HEK293 (cell line): ENCODE data around the gene AXL.

Source experiments
- BCL11B ChIP-seq: fragments of 450-650 bp; formaldehyde crosslinking; IDR thresholded peaks from 2 replicates; pipeline ENCODE4 v1.5.1; 2016; ENCODE audit warnings: low read depth, missing biosample characterization, missing genetic modification characterization
- GLIS1 ChIP-seq: fragments of 450-650 bp; formaldehyde crosslinking; IDR thresholded peaks from 2 replicates; pipeline ENCODE4 v1.5.1; 2016; ENCODE audit warnings: missing biosample characterization, missing genetic modification characterization
- GLIS2 ChIP-seq: fragments of 450-650 bp; formaldehyde crosslinking; IDR thresholded peaks from 2 replicates; pipeline ENCODE4 v1.5.1; 2016; ENCODE audit warnings: missing biosample characterization, missing genetic modification characterization
- HOXC10 ChIP-seq: sonication (generic); formaldehyde crosslinking; IDR thresholded peaks from 2 replicates; pipeline ENCODE4 v1.8.1; 2023; ENCODE audit warnings: mild to moderate bottlenecking, missing genetic modification reagents
- IKZF3 ChIP-seq: fragments of 450-650 bp; IDR thresholded peaks from 2 replicates; pipeline ENCODE4 v1.5.0; 2018; ENCODE audit warnings: missing biosample characterization, mild to moderate bottlenecking, missing genetic modification characterization, moderate library complexity
- KLF16 ChIP-seq: fragments of 450-650 bp; formaldehyde crosslinking; IDR thresholded peaks from 2 replicates; pipeline ENCODE4 v1.5.1; 2017; ENCODE audit warnings: missing biosample characterization, missing genetic modification characterization
- KLF17 ChIP-seq: fragments of 450-650 bp; formaldehyde crosslinking; IDR thresholded peaks from 2 replicates; pipeline ENCODE4 v1.5.1; 2016; ENCODE audit warnings: missing biosample characterization, missing genetic modification characterization
- KLF9 ChIP-seq: fragments of 450-650 bp; formaldehyde crosslinking; IDR thresholded peaks from 2 replicates; pipeline ENCODE4 v1.5.1; 2016; ENCODE audit warnings: missing biosample characterization, missing genetic modification characterization, low read depth
- SP7 ChIP-seq: fragments of 450-650 bp; formaldehyde crosslinking; IDR thresholded peaks from 2 replicates; pipeline ENCODE4 v1.5.1; 2016; ENCODE audit warnings: missing biosample characterization, missing genetic modification characterization
- ZBTB1 ChIP-seq: fragments of 450-650 bp; formaldehyde crosslinking; IDR thresholded peaks from 2 replicates; pipeline ENCODE4 v1.5.1; 2016; ENCODE audit warnings: missing biosample characterization, missing genetic modification characterization
- ZBTB10 ChIP-seq: fragments of 450-650 bp; formaldehyde crosslinking; IDR thresholded peaks from 2 replicates; pipeline ENCODE4 v1.5.1; 2016; ENCODE audit warnings: missing biosample characterization, missing genetic modification characterization
- ZBTB26 ChIP-seq: fragments of 450-650 bp; formaldehyde crosslinking; optimal IDR thresholded peaks from 2 replicates; pipeline ENCODE3; 2016; ENCODE audit warnings: missing biosample characterization, mild to moderate bottlenecking, missing genetic modification characterization
- ZBTB7A ChIP-seq: fragments of 450-650 bp; formaldehyde crosslinking; IDR thresholded peaks from 2 replicates; pipeline ENCODE4 v1.5.1; 2016; ENCODE audit warnings: low read depth, missing biosample characterization, missing genetic modification characterization
- ZBTB8A ChIP-seq: fragments of 450-650 bp; formaldehyde crosslinking; IDR thresholded peaks from 2 replicates; pipeline ENCODE4 v1.5.1; 2016; ENCODE audit warnings: missing biosample characterization, missing genetic modification characterization
- ZNF10 ChIP-seq: fragments of 450-650 bp; formaldehyde crosslinking; IDR thresholded peaks from 2 replicates; pipeline ENCODE4 v1.5.1; 2017; ENCODE audit warnings: missing biosample characterization, missing genetic modification characterization
- ZNF274 ChIP-seq, 2 experiments: fragments of 200-500 bp in 1 of 2; fragments of 450-650 bp in 1 of 2; sonication (Bioruptor generic) in 1 of 2; formaldehyde crosslinking in 1 of 2; IDR thresholded peaks; 2 replicates each; pipeline versions ENCODE4 v1.5.1 to v1.6.1; 2014 to 2016; ENCODE audit warnings: borderline replicate concordance in 1 of 2, inconsistent platforms in 1 of 2, low read length in 1 of 2, missing biosample characterization in 1 of 2, missing genetic modification characterization in 1 of 2
- ZNF324 ChIP-seq: fragments of 450-650 bp; formaldehyde crosslinking; IDR thresholded peaks from 2 replicates; pipeline ENCODE4 v1.5.1; 2016; ENCODE audit warnings: missing biosample characterization, missing genetic modification characterization
- ZNF394 ChIP-seq: fragments of 450-650 bp; formaldehyde crosslinking; IDR thresholded peaks from 2 replicates; pipeline ENCODE4 v1.5.1; 2016; ENCODE audit warnings: missing biosample characterization, missing genetic modification characterization, mild to moderate bottlenecking, moderate library complexity, borderline replicate concordance
- ZNF404 ChIP-seq: fragments of 450-650 bp; formaldehyde crosslinking; IDR thresholded peaks from 2 replicates; pipeline ENCODE4 v1.5.1; 2017; ENCODE audit warnings: missing biosample characterization, missing genetic modification characterization
- ZNF473 ChIP-seq: fragments of 450-650 bp; formaldehyde crosslinking; IDR thresholded peaks from 2 replicates; pipeline ENCODE4 v1.5.1; 2017; ENCODE audit warnings: missing biosample characterization, missing genetic modification characterization
- ZNF558 ChIP-seq: fragments of 450-650 bp; formaldehyde crosslinking; IDR thresholded peaks from 2 replicates; pipeline ENCODE4 v1.5.1; 2016; ENCODE audit warnings: missing biosample characterization, missing genetic modification characterization
- ZNF600 ChIP-seq: fragments of 450-650 bp; formaldehyde crosslinking; IDR thresholded peaks from 2 replicates; pipeline ENCODE4 v1.5.1; 2016; ENCODE audit warnings: missing biosample characterization, missing genetic modification characterization
- ZNF654 ChIP-seq: fragments of 450-650 bp; formaldehyde crosslinking; IDR thresholded peaks from 2 replicates; pipeline ENCODE4 v1.5.1; 2016; ENCODE audit warnings: low read depth, missing biosample characterization, missing genetic modification characterization
- ZNF704 ChIP-seq: fragments of 450-650 bp; formaldehyde crosslinking; IDR thresholded peaks from 2 replicates; pipeline ENCODE4 v1.5.1; 2016; ENCODE audit warnings: missing biosample characterization, missing genetic modification characterization
- ZNF776 ChIP-seq: fragments of 450-650 bp; formaldehyde crosslinking; IDR thresholded peaks from 2 replicates; pipeline ENCODE4 v1.5.0; 2017; ENCODE audit warnings: missing biosample characterization, missing genetic modification characterization, borderline replicate concordance
- ZXDB ChIP-seq: fragments of 450-650 bp; formaldehyde crosslinking; IDR thresholded peaks from 2 replicates; pipeline ENCODE4 v1.5.1; 2016; ENCODE audit warnings: missing biosample characterization, missing genetic modification characterization
- TF ChIP-seq, protein P1 (sequence below): fragments of 450-650 bp; formaldehyde crosslinking; IDR thresholded peaks from 2 replicates; pipeline ENCODE4 v1.5.1; 2016; ENCODE audit warnings: missing biosample characterization, missing genetic modification characterization
- TF ChIP-seq, protein P2 (sequence below): fragments of 450-650 bp; formaldehyde crosslinking; IDR thresholded peaks from 2 replicates; pipeline ENCODE4 v1.5.1; 2017; ENCODE audit warnings: missing biosample characterization, missing genetic modification characterization

AXL gene

DNA sequence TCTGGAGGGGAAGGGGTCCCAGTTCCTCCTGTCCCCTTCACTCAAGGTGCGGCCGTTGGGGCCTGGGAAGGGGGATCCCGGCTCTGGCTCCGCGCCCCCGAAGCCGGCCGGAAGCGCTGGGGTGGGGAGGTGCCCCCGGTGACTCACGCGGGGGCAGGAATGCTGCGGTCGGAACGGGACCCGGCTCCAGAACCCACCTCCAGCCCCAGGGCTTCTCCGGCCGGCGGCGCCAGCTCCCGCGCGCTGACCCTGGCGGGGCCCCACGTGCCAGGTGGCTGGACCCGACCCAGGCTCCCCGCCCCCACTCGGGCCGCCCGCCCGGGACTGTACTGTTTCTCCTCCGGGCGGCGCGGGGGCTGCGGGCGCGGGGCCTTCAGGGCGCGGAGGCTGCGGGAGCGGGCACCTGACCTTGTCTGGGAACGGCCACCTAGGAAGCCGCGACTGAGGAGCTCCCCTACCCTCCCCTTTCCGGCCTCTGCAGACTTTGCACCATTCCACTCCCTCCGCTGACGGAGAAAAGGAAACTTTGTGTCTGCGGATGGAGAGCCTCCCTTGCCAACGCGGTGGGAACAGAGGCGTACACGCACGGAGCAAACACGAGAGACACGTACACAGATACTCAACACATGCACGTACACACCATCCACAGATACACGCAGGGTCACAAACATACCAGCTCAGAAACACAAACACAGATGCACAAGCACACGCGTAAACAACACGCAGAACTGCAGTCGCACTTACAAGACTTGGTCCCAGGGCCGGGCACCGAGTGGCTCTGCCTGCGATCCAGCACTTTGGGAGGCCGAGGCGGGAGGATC lies 7.2 kb downstream of the AXL start (continued):
- TF ChIP-seq KLF17, result no peak; the same call in 1 of the 2 replicates
- TF ChIP-seq ZNF394 (tag by site-specific recombination), result 0 out of 2 replicates have a peak, but pooled peaks have one; percentile 31
- no peak; the same call in 1 of the 2 replicates for TF ChIP-seq ZNF324 (tag by site-specific recombination)
- TF ChIP-seq ZNF10 (tag by site-specific recombination), result no peak
- TF ChIP-seq ZNF600, result peak; percentile 76
- no peak for TF ChIP-seq ZNF776 (tag by site-specific recombination)
- no peak for TF ChIP-seq BCL11B (tag by site-specific recombination)
- TF ChIP-seq GLIS1 (tag by site-specific recombination), result peak; percentile 53; the same call in 1 of the 2 replicates
- no peak for TF ChIP-seq HOXC10
- peak; percentile 51 for TF ChIP-seq ZXDB (tag by site-specific recombination)
- no peak for TF ChIP-seq ZNF704 (tag by site-specific recombination)
- TF ChIP-seq ZNF654, result no peak
- TF ChIP-seq IKZF3 (tag by site-specific recombination), result peak; percentile 64
- TF ChIP-seq ZBTB1 (tag by site-specific recombination), result no peak
- TF ChIP-seq, protein P1, sequence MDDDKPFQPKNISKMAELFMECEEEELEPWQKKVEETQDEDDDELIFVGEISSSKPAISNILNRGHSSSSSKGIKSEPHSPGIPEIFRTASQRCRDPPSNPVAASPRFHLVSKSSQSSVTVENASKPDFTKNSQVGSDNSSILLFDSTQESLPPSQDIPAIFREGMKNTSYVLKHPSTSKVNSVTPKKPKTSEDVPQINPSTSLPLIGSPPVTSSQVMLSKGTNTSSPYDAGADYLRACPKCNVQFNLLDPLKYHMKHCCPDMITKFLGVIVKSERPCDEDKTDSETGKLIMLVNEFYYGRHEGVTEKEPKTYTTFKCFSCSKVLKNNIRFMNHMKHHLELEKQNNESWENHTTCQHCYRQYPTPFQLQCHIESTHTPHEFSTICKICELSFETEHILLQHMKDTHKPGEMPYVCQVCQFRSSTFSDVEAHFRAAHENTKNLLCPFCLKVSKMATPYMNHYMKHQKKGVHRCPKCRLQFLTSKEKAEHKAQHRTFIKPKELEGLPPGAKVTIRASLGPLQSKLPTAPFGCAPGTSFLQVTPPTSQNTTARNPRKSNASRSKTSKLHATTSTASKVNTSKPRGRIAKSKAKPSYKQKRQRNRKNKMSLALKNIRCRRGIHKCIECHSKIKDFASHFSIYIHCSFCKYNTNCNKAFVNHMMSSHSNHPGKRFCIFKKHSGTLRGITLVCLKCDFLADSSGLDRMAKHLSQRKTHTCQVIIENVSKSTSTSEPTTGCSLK (tag by site-specific recombination), result 0 out of 2 replicates have a peak, but pooled peaks have one; percentile 56
- no peak for TF ChIP-seq ZBTB8A
- TF ChIP-seq ZNF473 (tag by site-specific recombination), result no peak
- no peak for TF ChIP-seq ZNF274 (IDR thresholded peaks at IDR 0.05; ENCODE audit: low read length)
- TF ChIP-seq ZNF274 (tag by site-specific recombination; IDR thresholded peaks at IDR 0.05; ENCODE audit: borderline replicate concordance), result no peak
- TF ChIP-seq ZNF404, result no peak
- peak; percentile 55; the same call in 1 of the 2 replicates for TF ChIP-seq ZBTB10 (tag by site-specific recombination)
- peak; percentile 73 for TF ChIP-seq ZBTB26 (tag by site-specific recombination)
- TF ChIP-seq, protein P2, sequence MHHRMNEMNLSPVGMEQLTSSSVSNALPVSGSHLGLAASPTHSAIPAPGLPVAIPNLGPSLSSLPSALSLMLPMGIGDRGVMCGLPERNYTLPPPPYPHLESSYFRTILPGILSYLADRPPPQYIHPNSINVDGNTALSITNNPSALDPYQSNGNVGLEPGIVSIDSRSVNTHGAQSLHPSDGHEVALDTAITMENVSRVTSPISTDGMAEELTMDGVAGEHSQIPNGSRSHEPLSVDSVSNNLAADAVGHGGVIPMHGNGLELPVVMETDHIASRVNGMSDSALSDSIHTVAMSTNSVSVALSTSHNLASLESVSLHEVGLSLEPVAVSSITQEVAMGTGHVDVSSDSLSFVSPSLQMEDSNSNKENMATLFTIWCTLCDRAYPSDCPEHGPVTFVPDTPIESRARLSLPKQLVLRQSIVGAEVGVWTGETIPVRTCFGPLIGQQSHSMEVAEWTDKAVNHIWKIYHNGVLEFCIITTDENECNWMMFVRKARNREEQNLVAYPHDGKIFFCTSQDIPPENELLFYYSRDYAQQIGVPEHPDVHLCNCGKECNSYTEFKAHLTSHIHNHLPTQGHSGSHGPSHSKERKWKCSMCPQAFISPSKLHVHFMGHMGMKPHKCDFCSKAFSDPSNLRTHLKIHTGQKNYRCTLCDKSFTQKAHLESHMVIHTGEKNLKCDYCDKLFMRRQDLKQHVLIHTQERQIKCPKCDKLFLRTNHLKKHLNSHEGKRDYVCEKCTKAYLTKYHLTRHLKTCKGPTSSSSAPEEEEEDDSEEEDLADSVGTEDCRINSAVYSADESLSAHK (tag by site-specific recombination), result peak; percentile 7; the same call in 1 of the 2 replicates
- no peak for TF ChIP-seq ZNF558 (tag by site-specific recombination)
- peak; percentile 66; the same call in 1 of the 2 replicates for TF ChIP-seq KLF16 (tag by site-specific recombination)
- peak; percentile 83 for TF ChIP-seq GLIS2
- no peak for TF ChIP-seq SP7
- peak; percentile 2; the same call in 1 of the 2 replicates for TF ChIP-seq ZBTB7A (tag by site-specific recombination)
- TF ChIP-seq KLF9 (tag by site-specific recombination), result 0 out of 2 replicates have a peak, but pooled peaks have one; percentile 16
